ENCODE data around the gene CABLES1.
"Not testable (repeated sequence)": the region's sequence is repeated elsewhere in the genome, so short reads cannot be mapped to it uniquely, and the experiment has no call there.

CABLES1 gene

GRCh38 chr18:23272498-23273232 is 137.4 kb downstream of the CABLES1 start:
- DNase-seq = no peak

- DNase-seq = no peak
These were observed 138.2 kb downstream of the CABLES1 start for GRCh38 chr18:23273443-23273966.

GRCh38 chr18:23274638-23275482 is 139.6 kb downstream of the CABLES1 start:
- no peak for DNase-seq

GRCh38 chr18:23276451-23276850 is 141.2 kb downstream of the CABLES1 start:
- DNase-seq = no peak

GRCh38 chr18:23277399-23277798 is 142.1 kb downstream of the CABLES1 start:
- no peak for DNase-seq

- no peak for DNase-seq
These were observed 144.6 kb downstream of the CABLES1 start for GRCh38 chr18:23279931-23280330.

GRCh38 chr18:23280844-23281243 is 145.6 kb downstream of the CABLES1 start:
- no peak for DNase-seq

GRCh38 chr18:23281626-23282436 is 146.5 kb downstream of the CABLES1 start:
- DNase-seq = no peak

- DNase-seq = no peak
These were observed 147.1 kb downstream of the CABLES1 start for GRCh38 chr18:23282437-23282781.

GRCh38 chr18:23283916-23284430 is 148.7 kb downstream of the CABLES1 start:
- DNase-seq = no peak

- no peak for DNase-seq
These were observed 149.3 kb downstream of the CABLES1 start for GRCh38 chr18:23284629-23285028.

GRCh38 chr18:23285581-23285980 is 150.3 kb downstream of the CABLES1 start:
- not testable (repeated sequence) for DNase-seq

- DNase-seq = no peak
These were observed 156.3 kb downstream of the CABLES1 start for GRCh38 chr18:23291456-23292205.

- DNase-seq = no peak
These were observed 165.0 kb downstream of the CABLES1 start for GRCh38 chr18:23300231-23300805.

GRCh38 chr18:23301972-23302371 is 166.7 kb downstream of the CABLES1 start:
- no peak for DNase-seq

GRCh38 chr18:23302511-23302850 is 167.2 kb downstream of the CABLES1 start:
- DNase-seq = no peak

- DNase-seq = no peak
These were observed 167.7 kb downstream of the CABLES1 start for GRCh38 chr18:23302851-23303527.

- DNase-seq = no peak
These were observed 171.5 kb downstream of the CABLES1 start for GRCh38 chr18:23306822-23307221.

GRCh38 chr18:23307567-23308295 is 172.4 kb downstream of the CABLES1 start:
- no peak for DNase-seq
